ENCODE measurements around the gene PROX2.

GRCh38 chr14:74840603-74841030 lies 35.3 kb downstream of the PROX2 start:
- TF ChIP-seq POLR2A (IDR thresholded peaks at IDR 0.05), result no peak
- TF ChIP-seq, protein P1, sequence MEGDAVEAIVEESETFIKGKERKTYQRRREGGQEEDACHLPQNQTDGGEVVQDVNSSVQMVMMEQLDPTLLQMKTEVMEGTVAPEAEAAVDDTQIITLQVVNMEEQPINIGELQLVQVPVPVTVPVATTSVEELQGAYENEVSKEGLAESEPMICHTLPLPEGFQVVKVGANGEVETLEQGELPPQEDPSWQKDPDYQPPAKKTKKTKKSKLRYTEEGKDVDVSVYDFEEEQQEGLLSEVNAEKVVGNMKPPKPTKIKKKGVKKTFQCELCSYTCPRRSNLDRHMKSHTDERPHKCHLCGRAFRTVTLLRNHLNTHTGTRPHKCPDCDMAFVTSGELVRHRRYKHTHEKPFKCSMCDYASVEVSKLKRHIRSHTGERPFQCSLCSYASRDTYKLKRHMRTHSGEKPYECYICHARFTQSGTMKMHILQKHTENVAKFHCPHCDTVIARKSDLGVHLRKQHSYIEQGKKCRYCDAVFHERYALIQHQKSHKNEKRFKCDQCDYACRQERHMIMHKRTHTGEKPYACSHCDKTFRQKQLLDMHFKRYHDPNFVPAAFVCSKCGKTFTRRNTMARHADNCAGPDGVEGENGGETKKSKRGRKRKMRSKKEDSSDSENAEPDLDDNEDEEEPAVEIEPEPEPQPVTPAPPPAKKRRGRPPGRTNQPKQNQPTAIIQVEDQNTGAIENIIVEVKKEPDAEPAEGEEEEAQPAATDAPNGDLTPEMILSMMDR (IDR thresholded peaks at IDR 0.05), result no peak

All from heart left ventricle (tissue), 13 donors.